H1 (cell line): Measurements from ENCODE around the gene CAMK2G. TPM values are rescaled to one million over a fixed set of nuclear protein-coding genes. Genes with fewer than 3 reads are reported as not detected.

Experiments
- CTCF ChIA-PET: fragments of 300-600 bp; sonication (Branson Sonifier 250); formaldehyde crosslinking; loops from one replicate; lab custom pipeline; 2021; ENCODE audit not compliant: partially characterized antibody; lab: Charles Lee
- POLR2A ChIA-PET: fragments of 300-600 bp; sonication (Branson Sonifier 250); formaldehyde crosslinking; loops from one replicate; lab custom pipeline; 2021; ENCODE audit warnings: inconsistent platforms; ENCODE audit not compliant: partially characterized antibody; lab: Charles Lee
- DNase-seq, 2 experiments: peaks; one replicate each; pipeline versions ENCODE4 v3.0.0 to v3.0.0-alpha.2; 2010 to 2022; ENCODE audit warnings: low spot score in 2 of 2, low read depth in 1 of 2, mixed read lengths in 1 of 2
- FAIRE-seq: peaks from 2 replicates; lab custom pipeline; 2011; peaks lifted over from hg19 to GRCh38; lab: Jason Lieb, UNC
- H2AFZ ChIP-seq: 2 replicates; pipeline ENCODE4 v1.8.1; 2012; ENCODE audit warnings: low read length, inconsistent platforms
- H2AK5ac ChIP-seq: 2 replicates; pipeline ENCODE4 v1.6.1; 2013; ENCODE audit warnings: low read depth, low read length
- H2BK120ac ChIP-seq: replicated peaks from 2 replicates; pipeline ENCODE3; 2013; ENCODE audit warnings: low read depth, low read length, inconsistent platforms
- H2BK12ac ChIP-seq: 2 replicates; pipeline ENCODE4 v1.6.1; 2013; ENCODE audit warnings: low read depth, low read length
- H2BK15ac ChIP-seq: 2 replicates; pipeline ENCODE4 v1.6.1; 2013; ENCODE audit warnings: low read length
- H2BK20ac ChIP-seq: 2 replicates; pipeline ENCODE4 v1.6.1; 2013; ENCODE audit warnings: low read length
- H2BK5ac ChIP-seq: 2 replicates; pipeline ENCODE4 v1.6.1; 2013; ENCODE audit warnings: low read depth, low read length
- H3K14ac ChIP-seq: 2 replicates; pipeline ENCODE4 v1.6.1; 2013; ENCODE audit warnings: inconsistent platforms; ENCODE audit not compliant: insufficient read length
- H3K18ac ChIP-seq: 2 replicates; pipeline ENCODE4 v1.6.1; 2013; ENCODE audit warnings: low read length; ENCODE audit errors: extremely low read depth
- H3K23ac ChIP-seq: 2 replicates; pipeline ENCODE4 v1.6.1; 2013; ENCODE audit warnings: inconsistent platforms; ENCODE audit not compliant: insufficient read length
- H3K23me2 ChIP-seq: 2 replicates; pipeline ENCODE4 v1.6.1; 2013; ENCODE audit warnings: low read depth, low read length
- H3K27ac ChIP-seq: 2 replicates; pipeline ENCODE4 v1.6.1; 2011; ENCODE audit warnings: low read depth, low read length, inconsistent platforms
- H3K27me3 ChIP-seq, 4 experiments: replicated peaks in 1 of 4; 1 replicate in 1 of 4; 2 replicates in 3 of 4; pipeline versions ENCODE4 v1.6.1 to v1.8.1; 2011 to 2013; ENCODE audit warnings: low read length in 3 of 4, mild to moderate bottlenecking in 3 of 4, inconsistent platforms in 2 of 4, mixed read lengths in 2 of 4, moderate library complexity in 1 of 4; ENCODE audit not compliant: control insufficient read depth in 3 of 4, insufficient read depth in 3 of 4; ENCODE audit errors: extremely low read depth in 1 of 4
- H3K36me3 ChIP-seq, 4 experiments: 2 replicates each; pipeline versions ENCODE4 v1.6.1 to v1.8.1; 2011 to 2013; ENCODE audit warnings: mild to moderate bottlenecking in 4 of 4, low read length in 3 of 4, moderate library complexity in 2 of 4, control low read depth in 1 of 4, inconsistent platforms in 1 of 4; ENCODE audit not compliant: insufficient read depth in 4 of 4, control insufficient read depth in 2 of 4
- H3K4ac ChIP-seq: replicated peaks from 2 replicates; pipeline ENCODE3; 2013; ENCODE audit warnings: low read length, low read depth, mixed read lengths, inconsistent platforms; ENCODE audit not compliant: insufficient read length
- H3K4me1 ChIP-seq, 4 experiments: replicated peaks in 1 of 4; 1 replicate in 1 of 4; 2 replicates in 3 of 4; pipeline versions ENCODE4 v1.6.1 to v1.8.1; 2011 to 2013; ENCODE audit warnings: low read length in 3 of 4, inconsistent platforms in 2 of 4, mixed read lengths in 1 of 4; ENCODE audit not compliant: insufficient read depth in 4 of 4, control insufficient read depth in 3 of 4
- H3K4me2 ChIP-seq, 2 experiments: 2 replicates each; pipeline versions ENCODE4 v1.6.1 to v1.8.1; 2011 to 2013; ENCODE audit warnings: low read depth in 2 of 2, low read length in 2 of 2, control low read depth in 1 of 2, inconsistent platforms in 1 of 2, mild to moderate bottlenecking in 1 of 2; ENCODE audit not compliant: insufficient read depth in 1 of 2
- H3K4me3 ChIP-seq, 4 experiments: fragments of 200-600, 300-600 bp in 1 of 4; sonication (generic), shearing (Covaris generic), sonication (Bioruptor Twin) in 1 of 4; 2 replicates each; pipeline versions ENCODE4 v1.5.1 to v1.8.1; 2011 to 2016; ENCODE audit warnings: low read length in 4 of 4, low read depth in 3 of 4, control low read depth in 2 of 4, inconsistent platforms in 2 of 4, mild to moderate bottlenecking in 2 of 4, mixed read lengths in 1 of 4, moderate library complexity in 1 of 4; ENCODE audit not compliant: insufficient read depth in 2 of 4; ENCODE audit errors: extremely low read depth in 1 of 4
- H3K56ac ChIP-seq: replicated peaks from 2 replicates; pipeline ENCODE3; 2013; ENCODE audit warnings: low read depth, mild to moderate bottlenecking, mixed read lengths, low read length, inconsistent platforms; ENCODE audit not compliant: insufficient read length
- H3K79me1 ChIP-seq: 2 replicates; pipeline ENCODE4 v1.6.1; 2013; ENCODE audit warnings: low read depth, low read length, control low read depth
- H3K79me2 ChIP-seq, 2 experiments: 2 replicates each; pipeline versions ENCODE4 v1.6.1 to v1.8.1; 2012 to 2013; ENCODE audit warnings: low read length in 2 of 2, mild to moderate bottlenecking in 2 of 2, inconsistent platforms in 1 of 2; ENCODE audit not compliant: insufficient read depth in 2 of 2, control insufficient read depth in 1 of 2
- H3K9ac ChIP-seq, 4 experiments: replicated peaks in 1 of 4; 1 replicate in 1 of 4; 2 replicates in 3 of 4; pipeline versions ENCODE4 v1.6.1 to v1.8.1; 2011 to 2013; ENCODE audit warnings: low read depth in 3 of 4, low read length in 3 of 4, control low read depth in 2 of 4, mild to moderate bottlenecking in 2 of 4, moderate library complexity in 2 of 4, inconsistent platforms in 1 of 4; ENCODE audit errors: extremely low read depth in 1 of 4
- H3K9me3 ChIP-seq, 2 experiments: 2 replicates each; pipeline versions ENCODE4 v1.6.1 to v1.8.1; 2012 to 2013; ENCODE audit warnings: mild to moderate bottlenecking in 2 of 2, moderate library complexity in 2 of 2, control low read depth in 1 of 2, inconsistent platforms in 1 of 2, low read depth in 1 of 2, low read length in 1 of 2, mixed read lengths in 1 of 2; ENCODE audit not compliant: insufficient read depth in 2 of 2
- H4K20me1 ChIP-seq, 2 experiments: replicated peaks in 1 of 2; 2 replicates each; pipeline versions ENCODE3 to v1.8.1; 2011 to 2013; ENCODE audit warnings: inconsistent platforms in 2 of 2, low read length in 2 of 2, mild to moderate bottlenecking in 1 of 2; ENCODE audit not compliant: insufficient read depth in 2 of 2, control insufficient read depth in 1 of 2
- H4K5ac ChIP-seq: 2 replicates; pipeline ENCODE4 v1.6.1; 2013; ENCODE audit warnings: low read length, low read depth, mixed read lengths, inconsistent platforms; ENCODE audit not compliant: insufficient read length
- H4K8ac ChIP-seq: 2 replicates; pipeline ENCODE4 v1.8.0; 2013; ENCODE audit warnings: mild to moderate bottlenecking, moderate library complexity, low read length, inconsistent platforms; ENCODE audit not compliant: insufficient read depth; ENCODE audit errors: extremely low read depth
- H4K91ac ChIP-seq: replicated peaks from 2 replicates; pipeline ENCODE3; 2013; ENCODE audit warnings: low read length, mixed read lengths, inconsistent platforms; ENCODE audit not compliant: insufficient read length
- CREB1 ChIP-seq: IDR thresholded peaks from 2 replicates; pipeline ENCODE4 v1.6.1; 2012; ENCODE audit warnings: inconsistent platforms
- E2F6 ChIP-seq: IDR thresholded peaks from 2 replicates; pipeline ENCODE4 v1.6.1; 2012; ENCODE audit warnings: inconsistent platforms
- JUN ChIP-seq: IDR thresholded peaks from 2 replicates; pipeline ENCODE4 v1.6.1; 2011; ENCODE audit warnings: low read depth, mild to moderate bottlenecking, improper control_type of control experiment, low read length
- MAFK ChIP-seq: IDR thresholded peaks from 2 replicates; pipeline ENCODE4 v1.6.1; 2012; ENCODE audit warnings: low read depth, mild to moderate bottlenecking, improper control_type of control experiment, low read length
- TAF7 ChIP-seq: optimal IDR thresholded peaks from 2 replicates; pipeline ENCODE3; 2011; ENCODE audit warnings: low read depth, mild to moderate bottlenecking, inconsistent platforms, low read length, moderate library complexity, borderline replicate concordance
- TEAD4 ChIP-seq: IDR thresholded peaks from 2 replicates; pipeline ENCODE4 v1.6.1; 2012; ENCODE audit warnings: low read depth, low read length, inconsistent platforms, mixed read lengths
- WGBS, 2 experiments: shearing (Covaris generic) in 1 of 2; methylation state at CpG; one replicate each; pipeline versions ENCODE4 v1.1.6 to v1.1.7; 2013 to 2015; ENCODE audit warnings: low lambda C conversion rate in 2 of 2, mixed read lengths in 2 of 2, inconsistent platforms in 1 of 2, low coverage in 1 of 2, missing lambda C conversion rate in 1 of 2; ENCODE audit not compliant: insufficient replicate concordance in 2 of 2, insufficient coverage in 1 of 2, insufficient read length in 1 of 2; ENCODE audit errors: extremely low coverage in 1 of 2, missing lambda C conversion rate in 1 of 2; 5-methylcytosine and 5-hydroxymethylcytosine counted together
- polyA plus RNA-seq, 7 experiments: library from polyadenylated mRNA; depleted of rRNA in 3 of 7; stranded (reverse) in 5 of 7; unstranded in 2 of 7; fragments of >200 nt in 5 of 7; fragments of 200-250 nt in 2 of 7; gene quantifications; 1 replicate in 5 of 7; 2 replicates in 1 of 7; 4 replicates in 1 of 7; pipeline versions ENCODE4 v1.2.1 to v1.2.3, GENCODE V29; 2011 to 2013; ENCODE audit warnings: missing spikeins in 2 of 7, mixed read lengths in 2 of 7
- total RNA-seq: library from RNA; stranded (reverse); fragmentation: NEBNext Ultra II Directional; extraction: Animal tissue kit (Norgen Biotek cat#: 25700); gene quantifications from 2 replicates; pipeline ENCODE4 v1.2.1, GENCODE V29; 2021

CAMK2G gene
- total and polyA plus RNA-seq, 2 of the 8 experiments (the other 6 are each of a cell fraction or from before 2014, with no cell fraction given) = 28.9 to 31.7 TPM

- H3K27ac ChIP-seq = no peak overlapping the region
- no peak overlapping the region for H2BK15ac ChIP-seq
- no peak overlapping the region for H2BK120ac ChIP-seq
- peaks cover 22 to 30% (median 24%) of the 10 kb centered on the region in 4 experiments for H3K36me3 ChIP-seq
- no peak for DNase-seq
- peak overlapping the region in 1 of 4 experiments; percentile 31; a peak in 2 of 7 replicates for H3K9ac ChIP-seq
- no peak overlapping the region for H2AFZ ChIP-seq
- no peak overlapping the region for H2BK12ac ChIP-seq
- ChIA-PET POLR2A (interaction anchor here (0.6 to 3.8 kb wide), 6 partner anchors 9 to 79 kb away, joined by 3 to 17 read pairs (median 4); a partner anchor contains a TSS), CTCF (interaction anchor here (1.2 to 20.8 kb wide), 9 partner anchors 8 to 89 kb away, joined by 3 to 279 read pairs (median 50); partner anchors contain the start of gene CAMK2G)
- WGBS, 2 experiments = 73% methylated on average over 15 of the region's 15 CpGs; no CpG with 5 or more reads in 1 of the 2 experiments
- no peak overlapping the region for H3K14ac ChIP-seq
- no peak overlapping the region for H4K91ac ChIP-seq
- no peaks in the 10 kb centered on the region for H3K9me3 ChIP-seq
- peaks cover 0 to 13% (median 4%) of the 10 kb centered on the region in 4 experiments; a peak in 4 of 7 replicates for H3K4me1 ChIP-seq
- H2BK20ac ChIP-seq = no peak overlapping the region
- H4K20me1 ChIP-seq = peaks cover 4 to 7% of the 10 kb centered on the region in 2 experiments
- no peak overlapping the region for H3K23ac ChIP-seq
- no peaks in the 10 kb centered on the region; the same call in 1 of the 2 replicates for H3K79me1 ChIP-seq
- H4K8ac ChIP-seq = no peak overlapping the region
- H4K5ac ChIP-seq = no peak overlapping the region
- no peak for FAIRE-seq
- H3K4ac ChIP-seq = no peak overlapping the region
- H3K4me2 ChIP-seq = peak overlapping the region in 1 of 2 experiments; percentile 33; a peak in 2 of 4 replicates
- H3K4me3 ChIP-seq = no peak overlapping the region
- no peaks in the 10 kb centered on the region for H3K79me2 ChIP-seq
- no peak overlapping the region for H2AK5ac ChIP-seq
- H3K23me2 ChIP-seq = no peaks in the 10 kb centered on the region
- H3K27me3 ChIP-seq = no peaks in the 10 kb centered on the region
- H3K18ac ChIP-seq = no peak overlapping the region
- H2BK5ac ChIP-seq = no peak overlapping the region
- H3K56ac ChIP-seq = no peak overlapping the region
- TF ChIP-seq TAF7 (no peak), MAFK (no peak), JUN (no peak), CREB1 (no peak), TEAD4 (0 out of 2 replicates have a peak, but pooled peaks have one; percentile 43), E2F6 (peak; percentile 62)
- TF ChIP-seq, all 59 proteins: peak for 2
Measured at GRCh38 chr10:73850863-73851461, 23.4 kb downstream of the CAMK2G start.
